Right atrium auricular region (tissue), 2 donors: ENCODE results near the gene EFEMP1. TPM values are rescaled to one million over a fixed set of nuclear protein-coding genes. Genes with fewer than 3 reads are reported as not detected.

ENCODE experiments used
- DNase-seq: peaks from one replicate; pipeline ENCODE4 v3.0.0-alpha.2; 2019; ENCODE audit warnings: low spot score
- H3K27ac ChIP-seq, 2 donors: fragments of 200-600 bp; sonication (generic); 1 replicate in 1 of 2; 2 replicates in 1 of 2; pipeline ENCODE4 v1.5.1; 2016 to 2019
- H3K27me3 ChIP-seq, 2 donors: fragments of 200-600 bp; sonication (generic); one replicate each; pipeline versions ENCODE4 v1.5.1 to v1.6.0; 2017 to 2019
- H3K36me3 ChIP-seq: fragments of 200-600 bp; sonication (generic); one replicate; pipeline ENCODE4 v1.5.1; 2016
- H3K4me1 ChIP-seq, 2 donors: fragments of 200-600 bp; sonication (generic); one replicate each; pipeline versions ENCODE4 v1.5.1 to v1.6.0; 2017 to 2019
- H3K4me3 ChIP-seq, 2 donors: fragments of 200-600 bp; sonication (generic); 1 replicate in 1 of 2; 2 replicates in 1 of 2; pipeline ENCODE4 v1.5.1; 2017 to 2019; ENCODE audit warnings: mild to moderate bottlenecking in 1 of 2, moderate library complexity in 1 of 2
- H3K9me3 ChIP-seq, 2 donors: fragments of 200-600 bp; sonication (generic); one replicate each; pipeline ENCODE4 v1.5.1; 2019
- CTCF ChIP-seq, 2 donors: fragments of 200-600 bp; sonication (generic); IDR thresholded peaks; one replicate each; pipeline ENCODE4 v1.5.1; 2019; ENCODE audit warnings: antibody characterized with exemption in 2 of 2
- total RNA-seq, 2 donors: library from RNA; depleted of rRNA; stranded (reverse); fragments of >200 nt; gene quantifications; one replicate each; pipeline ENCODE4 v1.1.0, GENCODE V29; 2016

The EFEMP1 gene
- total RNA-seq, 2 donors from 2014 or later = 246 to 308 TPM

- no peak overlapping the region for H3K27ac ChIP-seq
- no peak overlapping the region for H3K4me3 ChIP-seq
- DNase-seq = no peak
- no peaks in the 10 kb centered on the region for H3K4me1 ChIP-seq
- H3K9me3 ChIP-seq = no peaks in the 10 kb centered on the region
- H3K36me3 ChIP-seq = peaks cover 16% of the 10 kb centered on the region
- H3K27me3 ChIP-seq = no peaks in the 10 kb centered on the region
- TF ChIP-seq CTCF (IDR thresholded peaks at IDR 0.05) = no peak
Measured at GRCh38 chr2:55916473-55917049, 7.0 kb downstream of the EFEMP1 start.

DNA sequence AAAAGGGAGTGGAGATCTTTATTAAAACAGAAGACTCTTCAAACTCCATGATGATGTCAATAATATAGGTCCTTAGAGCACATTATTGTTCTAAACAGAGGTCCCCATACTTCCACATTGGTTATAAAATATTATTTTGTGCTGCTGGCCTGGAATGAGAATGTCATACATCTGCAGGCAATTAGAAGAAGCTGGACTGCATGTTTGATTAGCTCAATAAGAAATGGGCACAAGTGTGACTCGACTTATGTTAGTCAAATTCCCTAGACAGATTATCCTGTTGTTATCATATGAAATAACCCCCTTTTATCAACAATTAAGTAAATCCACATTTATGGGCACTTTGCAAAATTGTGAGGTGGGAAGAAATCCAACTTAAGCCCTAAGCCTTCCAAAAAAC is 8.8 kb downstream of the EFEMP1 start:
- no peak overlapping the region for H3K4me3 ChIP-seq
- H3K9me3 ChIP-seq = no peaks in the 10 kb centered on the region
- H3K27ac ChIP-seq = no peak overlapping the region
- H3K4me1 ChIP-seq = no peaks in the 10 kb centered on the region
- H3K36me3 ChIP-seq = peaks cover 16% of the 10 kb centered on the region
- no peak for DNase-seq
- no peaks in the 10 kb centered on the region for H3K27me3 ChIP-seq
- TF ChIP-seq CTCF (IDR thresholded peaks at IDR 0.05) = no peak

DNA sequence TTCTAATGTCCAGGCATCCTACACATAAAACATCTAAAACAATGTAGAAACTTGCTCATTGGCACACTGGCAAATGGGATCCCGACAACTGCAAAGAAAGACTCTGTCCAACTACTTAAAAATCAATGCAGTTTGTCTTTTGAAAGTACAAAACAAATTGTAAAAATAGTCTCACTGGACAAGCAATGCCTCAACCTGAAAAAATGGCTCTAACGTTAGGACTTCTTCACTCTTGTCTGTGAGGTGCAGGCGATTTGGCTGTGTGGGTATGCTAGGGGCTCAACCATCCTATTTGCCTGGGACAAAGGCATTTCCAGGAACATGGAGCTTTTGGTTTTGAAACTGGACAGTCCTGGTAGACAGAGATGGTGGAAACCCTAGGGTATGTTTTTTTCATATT is 10.7 kb downstream of the EFEMP1 start:
- TF ChIP-seq CTCF (IDR thresholded peaks at IDR 0.05) = no peak
- no peak for DNase-seq
- Histone ChIP-seq H3K36me3 (peaks cover 16% of the 10 kb centered on the region), H3K27ac (no peak overlapping the region), H3K27me3 (no peaks in the 10 kb centered on the region), H3K9me3 (no peaks in the 10 kb centered on the region), H3K4me1 (no peaks in the 10 kb centered on the region), H3K4me3 (no peak overlapping the region)

DNA sequence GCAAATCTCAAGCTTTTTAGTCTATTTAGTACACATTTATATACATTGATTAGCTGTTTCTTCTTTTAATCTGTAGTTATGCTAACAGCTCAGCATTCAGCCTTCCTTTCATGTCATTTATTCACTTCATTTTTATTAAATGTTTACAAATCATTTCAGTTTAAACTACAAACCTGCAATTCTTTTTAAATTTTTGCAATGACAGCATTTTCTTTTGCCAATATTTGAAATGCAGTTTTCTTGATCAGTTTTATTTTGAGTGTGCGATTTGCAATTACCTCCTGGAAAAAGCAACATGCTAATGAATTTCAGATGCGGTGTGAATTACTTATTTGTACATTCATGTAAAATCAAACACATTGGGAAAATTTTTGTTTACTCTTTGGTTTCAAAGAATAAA is 13.5 kb downstream of the EFEMP1 start:
- TF ChIP-seq CTCF (IDR thresholded peaks at IDR 0.05) = no peak
- Histone ChIP-seq H3K27ac (no peak overlapping the region), H3K4me3 (no peak overlapping the region), H3K27me3 (no peaks in the 10 kb centered on the region), H3K4me1 (no peaks in the 10 kb centered on the region), H3K36me3 (no peaks in the 10 kb centered on the region), H3K9me3 (no peaks in the 10 kb centered on the region)
- no peak for DNase-seq

DNA sequence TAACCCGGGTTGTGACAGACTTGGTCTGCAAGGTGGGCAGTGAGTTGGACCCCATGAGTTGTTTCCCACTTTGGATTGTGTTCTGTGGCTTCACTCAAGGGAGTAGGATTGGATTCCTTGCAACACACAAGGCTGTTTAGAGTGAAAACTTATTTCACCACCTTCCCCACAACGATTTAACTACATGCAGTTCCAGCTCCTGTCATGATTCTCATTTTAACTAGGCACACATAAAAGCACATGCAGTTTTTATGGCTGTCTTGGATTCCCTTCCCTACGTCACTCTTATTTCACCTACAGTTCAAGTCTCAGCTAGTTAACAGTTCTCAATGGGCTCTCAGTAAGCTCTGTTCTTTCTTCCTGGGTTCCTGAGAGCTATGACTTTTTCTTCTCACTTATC is 15.9 kb downstream of the EFEMP1 start:
- no peak overlapping the region for H3K27ac ChIP-seq
- H3K4me3 ChIP-seq = no peak overlapping the region
- TF ChIP-seq CTCF (IDR thresholded peaks at IDR 0.05) = no peak
- H3K4me1 ChIP-seq = no peaks in the 10 kb centered on the region
- H3K9me3 ChIP-seq = peaks cover 0 to 10% of the 10 kb centered on the region in 2 donors
- H3K27me3 ChIP-seq = no peaks in the 10 kb centered on the region
- H3K36me3 ChIP-seq = no peaks in the 10 kb centered on the region
- DNase-seq = no peak

- H3K27me3 ChIP-seq = no peaks in the 10 kb centered on the region
Measured at GRCh38 chr2:55906993-55907392, 16.6 kb downstream of the EFEMP1 start.

More at GRCh38 chr2:55906993-55907392, 16.6 kb downstream of the EFEMP1 start:
- Histone ChIP-seq H3K9me3 (peaks cover 0 to 10% of the 10 kb centered on the region in 2 donors), H3K36me3 (no peaks in the 10 kb centered on the region), H3K4me3 (no peak overlapping the region), H3K4me1 (no peaks in the 10 kb centered on the region), H3K27ac (no peak overlapping the region)
- TF ChIP-seq CTCF (IDR thresholded peaks at IDR 0.05) = no peak
- DNase-seq = no peak
